NCI-H446 (cell line): Measurements from ENCODE around the gene MBD4.

Experiments
- DNase-seq, 2 experiments: peaks; one replicate each; lab custom pipeline; 2025; lab: John Stamatoyannopoulos, UW

The MBD4 gene

DNA sequence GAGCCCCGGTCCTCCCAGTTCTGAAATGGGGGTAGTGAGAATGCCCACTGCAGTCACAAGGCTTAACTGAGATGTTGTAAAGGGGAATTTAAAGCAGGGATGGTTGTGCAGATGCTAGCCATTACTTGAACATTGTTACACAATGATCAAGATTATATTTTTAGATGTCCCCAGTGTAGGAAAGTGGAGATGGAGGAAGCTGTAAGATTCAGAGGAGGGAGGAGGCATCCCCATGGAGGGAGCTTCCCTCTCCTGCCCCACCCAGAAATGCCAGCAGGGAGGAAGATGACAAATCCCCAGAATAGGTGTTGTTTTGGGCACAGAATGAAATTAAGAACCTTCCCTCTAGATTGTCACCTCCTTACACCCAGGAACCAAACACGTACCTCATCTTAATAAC lies 57.4 kb downstream of the MBD4 start:
- DNase-seq, result no peak
